GM23338 (cell line): ENCODE results near the gene PDIK1L. TPM values are rescaled to one million over a fixed set of nuclear protein-coding genes. Genes with fewer than 3 reads are reported as not detected.

Experiments used
- ATAC-seq: fragments of 200-7000 bp; cut with Tn5 transposase; 3 replicates; pipeline ENCODE4 v1.9.1; 2020
- DNase-seq: peaks from one replicate; pipeline ENCODE4 v3.0.0-alpha.2; 2015; ENCODE audit warnings: low spot score
- H2AFZ ChIP-seq: fragments of 200-600 bp; sonication (generic); 2 replicates; pipeline ENCODE4 v1.8.0; 2016; ENCODE audit warnings: antibody characterized with exemption, mild to moderate bottlenecking, moderate library complexity
- H3F3A ChIP-seq: fragments of 200-600 bp; sonication (generic); replicated peaks from 2 replicates; pipeline ENCODE4 v1.8.0; 2017; ENCODE audit warnings: antibody characterized with exemption, mixed run types, low read depth
- H3K27ac ChIP-seq: fragments of 200-600 bp; sonication (generic); 2 replicates; pipeline ENCODE4 v1.6.1; 2016; ENCODE audit warnings: low read depth
- H3K27me3 ChIP-seq: fragments of 200-600 bp; sonication (generic); 2 replicates; pipeline ENCODE4 v1.8.0; 2016; ENCODE audit warnings: mild to moderate bottlenecking, mixed run types, moderate library complexity; ENCODE audit not compliant: insufficient read depth
- H3K36me3 ChIP-seq: fragments of 200-600 bp; sonication (generic); 2 replicates; pipeline ENCODE4 v1.8.0; 2016; ENCODE audit warnings: mild to moderate bottlenecking; ENCODE audit not compliant: insufficient read depth
- H3K4me1 ChIP-seq: fragments of 200-600 bp; sonication (generic); 2 replicates; pipeline ENCODE4 v1.8.0; 2016; ENCODE audit warnings: mild to moderate bottlenecking, moderate library complexity; ENCODE audit not compliant: insufficient read depth
- H3K4me2 ChIP-seq: fragments of 200-600 bp; sonication (generic); 2 replicates; pipeline ENCODE4 v1.7.1; 2017; ENCODE audit warnings: mixed run types
- H3K4me3 ChIP-seq: fragments of 200-600 bp; sonication (generic); 2 replicates; pipeline ENCODE4 v1.6.1; 2016; ENCODE audit warnings: mixed run types
- H3K79me2 ChIP-seq: fragments of 200-600 bp; sonication (generic); replicated peaks from 2 replicates; pipeline ENCODE4 v1.8.0; 2017; ENCODE audit warnings: mild to moderate bottlenecking; ENCODE audit not compliant: insufficient read depth
- H3K9me2 ChIP-seq: fragments of 200-600 bp; sonication (generic); 2 replicates; pipeline ENCODE4 v1.8.0; 2017; ENCODE audit not compliant: insufficient read depth
- H4K20me1 ChIP-seq: fragments of 200-600 bp; sonication (generic); replicated peaks from 2 replicates; pipeline ENCODE4 v1.8.0; 2017; ENCODE audit warnings: mild to moderate bottlenecking; ENCODE audit not compliant: insufficient read depth
- H3K27ac Mint-ChIP-seq: 2 replicates; pipeline ENCODE4 v1.8.0; 2020; ENCODE audit warnings: inconsistent platforms, mild to moderate bottlenecking, moderate library complexity, mixed read lengths
- H3K27me3 Mint-ChIP-seq: 3 replicates; pipeline ENCODE4 v1.8.0; 2022; ENCODE audit warnings: low read depth, mild to moderate bottlenecking, moderate library complexity, mixed read lengths, inconsistent platforms; ENCODE audit not compliant: insufficient read depth, poor library complexity
- H3K36me3 Mint-ChIP-seq: 3 replicates; pipeline ENCODE4 v1.8.0; 2021; ENCODE audit warnings: low read depth, mild to moderate bottlenecking, inconsistent platforms, moderate library complexity, mixed read lengths
- H3K4me1 Mint-ChIP-seq: 3 replicates; pipeline ENCODE4 v1.8.0; 2020; ENCODE audit warnings: mild to moderate bottlenecking, inconsistent platforms, mixed read lengths
- H3K4me3 Mint-ChIP-seq: 3 replicates; pipeline ENCODE4 v1.8.0; 2021; ENCODE audit warnings: moderate library complexity, mild to moderate bottlenecking, inconsistent platforms, mixed read lengths
- H3K9me3 Mint-ChIP-seq: 3 replicates; pipeline ENCODE4 v1.8.0; 2020; ENCODE audit warnings: moderate library complexity, mild to moderate bottlenecking, inconsistent platforms, mixed read lengths
- CREB1 ChIP-seq: fragments of 250-450 bp; sonication (Bioruptor Pico); IDR thresholded peaks from 2 replicates; pipeline ENCODE4 v1.5.0; 2020; ENCODE audit warnings: low read depth, mild to moderate bottlenecking, moderate library complexity
- ETS1 ChIP-seq: IDR thresholded peaks from 2 replicates; pipeline ENCODE4 v1.6.1; 2016; ENCODE audit warnings: antibody characterized with exemption
- EZH2 ChIP-seq: fragments of 200-600 bp; sonication (generic); IDR thresholded peaks from one replicate; pipeline ENCODE4 v1.8.0; 2017; ENCODE audit warnings: antibody characterized with exemption, mild to moderate bottlenecking, low read depth; ENCODE audit not compliant: unreplicated experiment
- EZH2phosphoT487 ChIP-seq: fragments of 200-600 bp; sonication (generic); IDR thresholded peaks from one replicate; pipeline ENCODE4 v1.8.1; 2018; ENCODE audit warnings: antibody characterized with exemption; ENCODE audit not compliant: unreplicated experiment
- STAT1 ChIP-seq: IDR thresholded peaks from one replicate; pipeline ENCODE4 v1.6.1; 2016; ENCODE audit warnings: antibody characterized with exemption; ENCODE audit not compliant: unreplicated experiment
- ZNF114 ChIP-seq: fragments of 250-450 bp; sonication (Bioruptor Pico); IDR thresholded peaks from 2 replicates; pipeline ENCODE4 v1.5.0; 2020; ENCODE audit warnings: mild to moderate bottlenecking, moderate library complexity
- ZNF331 ChIP-seq: fragments of 250-450 bp; sonication (Bioruptor Pico); IDR thresholded peaks from 2 replicates; pipeline ENCODE4 v1.5.0; 2020; ENCODE audit warnings: low read depth, mild to moderate bottlenecking, moderate library complexity
- polyA plus RNA-seq: library from polyadenylated mRNA; unstranded; fragments of >200 nt; fragmentation: Nextera tagmentation; extraction: Ambion mirVana; gene quantifications from 2 replicates; pipeline ENCODE4 v1.2.1, GENCODE V29; 2016
- total RNA-seq: library from RNA; depleted of rRNA; stranded (reverse); fragments of >200 nt; shearing (Covaris generic); gene quantifications from 2 replicates; pipeline ENCODE4 v1.2.3, GENCODE V29; 2014
- TF ChIP-seq, protein P1 (sequence below): IDR thresholded peaks from one replicate; pipeline ENCODE4 v1.6.1; 2018; ENCODE audit warnings: antibody characterized with exemption; ENCODE audit not compliant: unreplicated experiment
- TF ChIP-seq, protein P2 (sequence below), 2 experiments: fragments of 200-600 bp in 1 of 2; sonication (generic) in 1 of 2; conservative IDR thresholded peaks; 2 replicates each; pipeline versions ENCODE4 v1.5.1 to v1.6.1; 2016 to 2017; ENCODE audit warnings: antibody characterized with exemption in 2 of 2, low read depth in 2 of 2, mild to moderate bottlenecking in 2 of 2, moderate library complexity in 1 of 2

The PDIK1L gene
- total and polyA plus RNA-seq, 2 experiments from 2014 or later = 1.6 to 3.0 TPM

- TF ChIP-seq CREB1 (CRISPR knock-in tag) (peak; percentile 100), STAT1 (no peak), ETS1 (no peak; the same call in 1 of the 2 replicates), EZH2 (no peak)
- TF ChIP-seq, protein P1, sequence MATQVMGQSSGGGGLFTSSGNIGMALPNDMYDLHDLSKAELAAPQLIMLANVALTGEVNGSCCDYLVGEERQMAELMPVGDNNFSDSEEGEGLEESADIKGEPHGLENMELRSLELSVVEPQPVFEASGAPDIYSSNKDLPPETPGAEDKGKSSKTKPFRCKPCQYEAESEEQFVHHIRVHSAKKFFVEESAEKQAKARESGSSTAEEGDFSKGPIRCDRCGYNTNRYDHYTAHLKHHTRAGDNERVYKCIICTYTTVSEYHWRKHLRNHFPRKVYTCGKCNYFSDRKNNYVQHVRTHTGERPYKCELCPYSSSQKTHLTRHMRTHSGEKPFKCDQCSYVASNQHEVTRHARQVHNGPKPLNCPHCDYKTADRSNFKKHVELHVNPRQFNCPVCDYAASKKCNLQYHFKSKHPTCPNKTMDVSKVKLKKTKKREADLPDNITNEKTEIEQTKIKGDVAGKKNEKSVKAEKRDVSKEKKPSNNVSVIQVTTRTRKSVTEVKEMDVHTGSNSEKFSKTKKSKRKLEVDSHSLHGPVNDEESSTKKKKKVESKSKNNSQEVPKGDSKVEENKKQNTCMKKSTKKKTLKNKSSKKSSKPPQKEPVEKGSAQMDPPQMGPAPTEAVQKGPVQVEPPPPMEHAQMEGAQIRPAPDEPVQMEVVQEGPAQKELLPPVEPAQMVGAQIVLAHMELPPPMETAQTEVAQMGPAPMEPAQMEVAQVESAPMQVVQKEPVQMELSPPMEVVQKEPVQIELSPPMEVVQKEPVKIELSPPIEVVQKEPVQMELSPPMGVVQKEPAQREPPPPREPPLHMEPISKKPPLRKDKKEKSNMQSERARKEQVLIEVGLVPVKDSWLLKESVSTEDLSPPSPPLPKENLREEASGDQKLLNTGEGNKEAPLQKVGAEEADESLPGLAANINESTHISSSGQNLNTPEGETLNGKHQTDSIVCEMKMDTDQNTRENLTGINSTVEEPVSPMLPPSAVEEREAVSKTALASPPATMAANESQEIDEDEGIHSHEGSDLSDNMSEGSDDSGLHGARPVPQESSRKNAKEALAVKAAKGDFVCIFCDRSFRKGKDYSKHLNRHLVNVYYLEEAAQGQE = no peak
- TF ChIP-seq, protein P2, sequence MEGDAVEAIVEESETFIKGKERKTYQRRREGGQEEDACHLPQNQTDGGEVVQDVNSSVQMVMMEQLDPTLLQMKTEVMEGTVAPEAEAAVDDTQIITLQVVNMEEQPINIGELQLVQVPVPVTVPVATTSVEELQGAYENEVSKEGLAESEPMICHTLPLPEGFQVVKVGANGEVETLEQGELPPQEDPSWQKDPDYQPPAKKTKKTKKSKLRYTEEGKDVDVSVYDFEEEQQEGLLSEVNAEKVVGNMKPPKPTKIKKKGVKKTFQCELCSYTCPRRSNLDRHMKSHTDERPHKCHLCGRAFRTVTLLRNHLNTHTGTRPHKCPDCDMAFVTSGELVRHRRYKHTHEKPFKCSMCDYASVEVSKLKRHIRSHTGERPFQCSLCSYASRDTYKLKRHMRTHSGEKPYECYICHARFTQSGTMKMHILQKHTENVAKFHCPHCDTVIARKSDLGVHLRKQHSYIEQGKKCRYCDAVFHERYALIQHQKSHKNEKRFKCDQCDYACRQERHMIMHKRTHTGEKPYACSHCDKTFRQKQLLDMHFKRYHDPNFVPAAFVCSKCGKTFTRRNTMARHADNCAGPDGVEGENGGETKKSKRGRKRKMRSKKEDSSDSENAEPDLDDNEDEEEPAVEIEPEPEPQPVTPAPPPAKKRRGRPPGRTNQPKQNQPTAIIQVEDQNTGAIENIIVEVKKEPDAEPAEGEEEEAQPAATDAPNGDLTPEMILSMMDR (conservative IDR thresholded peaks at IDR 0.05; ENCODE audit: low read depth in 2 of 2) = peak; percentile 69 to 92
Measured at GRCh38 chr1:26169669-26170471, 58.2 kb downstream of the PDIK1L start, which contains the start of gene ZNF593 (continued).

- H3K79me2 ChIP-seq = 0 out of 2 replicates have a peak, but pooled peaks cover 4% of the 10 kb centered on the region
- H3K9me2 ChIP-seq = no peaks in the 10 kb centered on the region
- Mint-ChIP-seq H3K27ac (peak overlapping the region; percentile 35; the same call in 1 of the 2 replicates), H3K27me3 (peaks cover 35% of the 10 kb centered on the region), H3K9me3 (no peaks in the 10 kb centered on the region), H3K36me3 (no peaks in the 10 kb centered on the region; the same call in 2 of the 3 replicates), H3K4me1 (peaks cover 16% of the 10 kb centered on the region), H3K4me3 (peak overlapping the region; percentile 88)
- H3K36me3 ChIP-seq = no peaks in the 10 kb centered on the region
- no peaks in the 10 kb centered on the region for H4K20me1 ChIP-seq
- H3K27me3 ChIP-seq = peaks cover 20% of the 10 kb centered on the region
- H3K4me3 ChIP-seq = peak overlapping the region; percentile 94
- peak overlapping the region; percentile 99 for H3K4me2 ChIP-seq
- H3K4me1 ChIP-seq = peaks cover 15% of the 10 kb centered on the region
- no peaks in the 10 kb centered on the region for H3F3A ChIP-seq
- ATAC-seq = no peak
- DNase-seq = no peak
- peak overlapping the region; percentile 74; the same call in 1 of the 2 replicates for H2AFZ ChIP-seq
- no peak overlapping the region for H3K27ac ChIP-seq
- TF ChIP-seq, protein P1 = no peak
- no peak for TF ChIP-seq ZNF331
- TF ChIP-seq ZNF114 (CRISPR knock-in tag) = no peak
- no peak for TF ChIP-seq CREB1 (CRISPR knock-in tag)
- TF ChIP-seq EZH2phosphoT487 = no peak
- TF ChIP-seq EZH2 = no peak
- no peak for TF ChIP-seq ETS1
Measured at GRCh38 chr1:26170472-26170821, 58.8 kb downstream of the PDIK1L start.
